ENCODE measurements around the gene GPR180.

DNA sequence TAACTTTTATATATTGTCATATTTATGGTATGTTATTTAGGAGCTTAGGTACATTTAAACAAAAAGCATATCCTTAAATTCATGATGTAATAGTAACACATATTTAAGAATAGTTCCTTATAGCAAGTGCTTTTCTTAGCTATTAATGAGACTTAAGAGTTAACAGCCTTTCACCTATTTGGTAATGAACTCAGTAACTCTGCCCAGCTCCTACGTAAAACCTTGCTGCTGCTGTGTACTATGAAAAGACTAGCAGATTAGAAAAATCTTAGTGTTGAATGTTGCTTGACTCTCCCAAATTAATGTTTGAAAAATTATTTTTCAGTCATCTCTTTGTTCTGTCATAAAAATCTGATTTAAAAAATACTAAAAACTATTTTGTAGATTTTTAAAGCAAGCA, 6.9 kb downstream of the GPR180 start:
- TF ChIP-seq, protein P1, sequence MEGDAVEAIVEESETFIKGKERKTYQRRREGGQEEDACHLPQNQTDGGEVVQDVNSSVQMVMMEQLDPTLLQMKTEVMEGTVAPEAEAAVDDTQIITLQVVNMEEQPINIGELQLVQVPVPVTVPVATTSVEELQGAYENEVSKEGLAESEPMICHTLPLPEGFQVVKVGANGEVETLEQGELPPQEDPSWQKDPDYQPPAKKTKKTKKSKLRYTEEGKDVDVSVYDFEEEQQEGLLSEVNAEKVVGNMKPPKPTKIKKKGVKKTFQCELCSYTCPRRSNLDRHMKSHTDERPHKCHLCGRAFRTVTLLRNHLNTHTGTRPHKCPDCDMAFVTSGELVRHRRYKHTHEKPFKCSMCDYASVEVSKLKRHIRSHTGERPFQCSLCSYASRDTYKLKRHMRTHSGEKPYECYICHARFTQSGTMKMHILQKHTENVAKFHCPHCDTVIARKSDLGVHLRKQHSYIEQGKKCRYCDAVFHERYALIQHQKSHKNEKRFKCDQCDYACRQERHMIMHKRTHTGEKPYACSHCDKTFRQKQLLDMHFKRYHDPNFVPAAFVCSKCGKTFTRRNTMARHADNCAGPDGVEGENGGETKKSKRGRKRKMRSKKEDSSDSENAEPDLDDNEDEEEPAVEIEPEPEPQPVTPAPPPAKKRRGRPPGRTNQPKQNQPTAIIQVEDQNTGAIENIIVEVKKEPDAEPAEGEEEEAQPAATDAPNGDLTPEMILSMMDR (IDR thresholded peaks at IDR 0.05; ENCODE audit: borderline replicate concordance, extremely low read depth, low read length, poor library complexity, severe bottlenecking) = no peak
- no peak for TF ChIP-seq EZH2 (IDR thresholded peaks at IDR 0.05; ENCODE audit: borderline replicate concordance, low read depth, low read length, severe bottlenecking)
